ENCODE results near the gene GP1BA.
A peak's percentile ranks its signal among the peaks of the same experiment; 100 is the strongest.

GP1BA gene

DNA sequence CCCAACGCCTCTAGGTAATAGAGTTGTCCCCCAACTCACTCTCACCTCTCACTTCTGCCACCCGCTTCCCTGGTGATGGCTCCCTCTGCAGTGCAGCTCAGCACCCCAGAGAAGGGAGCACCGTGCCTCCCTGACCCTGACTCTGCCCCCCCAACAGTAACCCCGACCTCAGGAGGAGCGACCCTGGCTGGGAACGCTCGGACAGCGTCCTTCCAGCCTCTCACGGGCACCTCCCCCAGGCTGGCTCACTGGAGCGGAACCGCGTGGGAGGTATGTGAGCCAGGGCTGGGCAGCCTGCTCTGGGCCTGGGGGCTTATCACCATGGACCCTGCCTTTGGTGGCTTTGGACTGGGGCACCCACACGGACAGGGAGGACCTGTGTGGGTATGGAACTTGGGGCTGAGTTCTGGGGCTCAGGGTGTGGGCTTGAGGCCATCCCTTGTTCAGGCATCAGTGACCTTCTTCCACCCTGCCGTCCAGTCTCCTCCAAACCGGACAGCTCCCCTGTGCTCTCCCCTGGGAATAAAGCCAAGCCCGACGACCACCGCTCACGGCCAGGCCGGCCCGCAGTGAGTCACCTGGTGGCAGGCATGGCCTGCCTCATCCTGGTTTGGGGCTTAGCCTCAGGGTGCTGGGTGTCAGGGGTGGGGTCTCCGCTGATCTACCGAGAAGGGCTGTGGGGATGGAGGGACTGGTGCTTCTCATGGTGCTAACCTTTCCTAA lies 39.4 kb upstream of the GP1BA start:
- H3K27ac ChIP-seq (ENCODE audit: extremely low read depth, low read depth, low read length) = no peak overlapping the region
- TF ChIP-seq ZNF600 (tag by site-specific recombination; IDR thresholded peaks at IDR 0.05) (no peak), ZNF473 (tag by site-specific recombination; IDR thresholded peaks at IDR 0.05) (no peak), ZNF112 (tag by site-specific recombination; IDR thresholded peaks at IDR 0.05) (no peak), SALL2 (tag by site-specific recombination; IDR thresholded peaks at IDR 0.05; ENCODE audit: borderline replicate concordance) (no peak), ZNF350 (tag by site-specific recombination; IDR thresholded peaks at IDR 0.05) (no peak), EGR2 (tag by site-specific recombination; IDR thresholded peaks at IDR 0.05; ENCODE audit: low read depth) (peak; percentile 69), ZNF266 (tag by site-specific recombination; IDR thresholded peaks at IDR 0.05; ENCODE audit: low read depth) (no peak), ZXDB (tag by site-specific recombination; IDR thresholded peaks at IDR 0.05) (no peak), ZFHX2 (tag by site-specific recombination; conservative IDR thresholded peaks at IDR 0.05) (peak; percentile 63), ZNF426 (tag by site-specific recombination; IDR thresholded peaks at IDR 0.05) (no peak), REST (tag by site-specific recombination; IDR thresholded peaks at IDR 0.05) (peak; percentile 72), ZNF10 (tag by site-specific recombination; IDR thresholded peaks at IDR 0.05) (no peak)
- H3K4me1 ChIP-seq (ENCODE audit: control insufficient read depth, insufficient read depth, low read length) = no peaks in the 10 kb centered on the region
- CTCF ChIA-PET = interaction anchor here (1.1 kb wide), 1 partner anchor 10 kb away, joined by 3 read pairs; the partner anchor contains the start of gene CHRNE
- POLR2A ChIA-PET = no interaction called here
- H3K9me3 ChIP-seq (ENCODE audit: control insufficient read depth, insufficient read depth, low read depth, low read length) = no peaks in the 10 kb centered on the region
- H3K4me3 ChIP-seq (ENCODE audit: low read depth, low read length) = no peak overlapping the region
- H3K36me3 ChIP-seq (ENCODE audit: control insufficient read depth in 2 of 2, insufficient read depth in 1 of 2, low read length in 2 of 2) = peaks cover 17 to 88% of the 10 kb centered on the region in 2 experiments; a peak in 2 of 3 replicates

- no peak for TF ChIP-seq HOXC10 (CRISPR knock-in tag; IDR thresholded peaks at IDR 0.05)
- TF ChIP-seq SP2 (tag by site-specific recombination; IDR thresholded peaks at IDR 0.05) = 0 out of 2 replicates have a peak, but pooled peaks have one; percentile 7
- Histone ChIP-seq H3K4me3 (ENCODE audit: low read depth, low read length) (no peak overlapping the region), H3K36me3 (ENCODE audit: control insufficient read depth in 2 of 2, insufficient read depth in 1 of 2, low read length in 2 of 2) (peaks cover 11 to 83% of the 10 kb centered on the region in 2 experiments; a peak in 2 of 3 replicates), H3K27ac (ENCODE audit: extremely low read depth, low read depth, low read length) (no peak overlapping the region), H3K4me1 (ENCODE audit: control insufficient read depth, insufficient read depth, low read length) (no peaks in the 10 kb centered on the region), H3K9me3 (ENCODE audit: control insufficient read depth, insufficient read depth, low read depth, low read length) (no peaks in the 10 kb centered on the region)
- CTCF ChIA-PET = no interaction called here
- POLR2A ChIA-PET = no interaction called here
Observed at GRCh38 chr17:4893272-4893671, 38.8 kb upstream of the GP1BA start.

DNA sequence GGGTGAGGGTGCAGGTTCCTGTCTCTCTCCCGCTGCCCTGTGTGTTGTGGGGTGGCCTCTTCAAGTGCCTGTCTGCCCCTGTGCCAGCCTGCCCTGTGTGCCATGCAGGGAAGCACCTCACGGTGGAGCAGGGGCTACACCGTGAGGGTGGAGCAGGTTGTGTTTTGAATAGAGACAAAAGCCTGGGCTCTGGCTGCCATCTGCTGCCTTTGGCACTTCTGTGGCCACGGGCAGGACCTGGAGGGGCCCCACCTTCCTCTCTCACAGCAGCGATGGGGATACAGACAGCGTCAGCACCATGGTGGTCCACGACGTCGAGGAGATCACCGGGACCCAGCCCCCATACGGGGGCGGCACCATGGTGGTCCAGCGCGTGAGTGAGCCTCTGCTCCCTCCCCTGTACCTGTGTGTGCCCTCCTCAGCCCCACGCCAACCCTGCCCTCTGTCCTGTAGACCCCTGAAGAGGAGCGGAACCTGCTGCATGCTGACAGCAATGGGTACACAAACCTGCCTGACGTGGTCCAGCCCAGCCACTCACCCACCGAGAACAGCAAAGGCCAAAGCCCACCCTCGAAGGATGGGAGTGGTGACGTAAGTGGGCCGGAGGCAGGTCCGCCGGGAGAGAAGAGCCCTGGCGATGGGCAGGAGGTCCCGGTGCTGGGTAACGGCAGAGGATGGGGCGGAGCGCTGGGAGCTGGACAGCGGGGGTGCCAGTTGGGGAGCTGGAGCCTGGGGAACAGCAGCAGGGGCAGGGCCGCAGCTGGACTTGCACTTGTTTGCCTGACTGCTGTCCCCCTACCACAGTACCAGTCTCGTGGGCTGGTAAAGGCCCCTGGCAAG lies 38.1 kb upstream of the GP1BA start:
- ChIA-PET CTCF (interaction anchor here (0.7 kb wide), 1 partner anchor 74 kb away, joined by 3 read pairs; no protein-coding TSS in a partner anchor), POLR2A (no interaction called here)
- no peak overlapping the region for H3K4me3 ChIP-seq (ENCODE audit: low read depth, low read length)
- no peaks in the 10 kb centered on the region for H3K9me3 ChIP-seq (ENCODE audit: control insufficient read depth, insufficient read depth, low read depth, low read length)
- H3K27ac ChIP-seq (ENCODE audit: extremely low read depth, low read depth, low read length) = no peak overlapping the region
- no peaks in the 10 kb centered on the region for H3K4me1 ChIP-seq (ENCODE audit: control insufficient read depth, insufficient read depth, low read length)
- H3K36me3 ChIP-seq (ENCODE audit: control insufficient read depth in 2 of 2, insufficient read depth in 1 of 2, low read length in 2 of 2) = peaks cover 6 to 85% of the 10 kb centered on the region in 2 experiments; a peak in 2 of 3 replicates
- 0 out of 2 replicates have a peak, but pooled peaks have one; percentile 2 for TF ChIP-seq SP2 (tag by site-specific recombination; IDR thresholded peaks at IDR 0.05)
- TF ChIP-seq ZNF366 (tag by site-specific recombination; conservative IDR thresholded peaks at IDR 0.05) = no peak

Measured in HEK293 (cell line).